GM18507 (cell line): ENCODE data around the gene CATSPER1.
"Not testable (repeated sequence)": the region's sequence is repeated elsewhere in the genome, so short reads cannot be mapped to it uniquely, and the experiment has no call there.

Experiments
- DNase-seq: peaks from one replicate; pipeline ENCODE4 v3.0.0; 2011; ENCODE audit warnings: low read depth; ENCODE audit not compliant: insufficient read length; ENCODE audit errors: extremely low spot score
- FAIRE-seq: peaks from 2 replicates; lab custom pipeline; 2011; peaks lifted over from hg19 to GRCh38; lab: Jason Lieb, UNC

CATSPER1 gene

DNA sequence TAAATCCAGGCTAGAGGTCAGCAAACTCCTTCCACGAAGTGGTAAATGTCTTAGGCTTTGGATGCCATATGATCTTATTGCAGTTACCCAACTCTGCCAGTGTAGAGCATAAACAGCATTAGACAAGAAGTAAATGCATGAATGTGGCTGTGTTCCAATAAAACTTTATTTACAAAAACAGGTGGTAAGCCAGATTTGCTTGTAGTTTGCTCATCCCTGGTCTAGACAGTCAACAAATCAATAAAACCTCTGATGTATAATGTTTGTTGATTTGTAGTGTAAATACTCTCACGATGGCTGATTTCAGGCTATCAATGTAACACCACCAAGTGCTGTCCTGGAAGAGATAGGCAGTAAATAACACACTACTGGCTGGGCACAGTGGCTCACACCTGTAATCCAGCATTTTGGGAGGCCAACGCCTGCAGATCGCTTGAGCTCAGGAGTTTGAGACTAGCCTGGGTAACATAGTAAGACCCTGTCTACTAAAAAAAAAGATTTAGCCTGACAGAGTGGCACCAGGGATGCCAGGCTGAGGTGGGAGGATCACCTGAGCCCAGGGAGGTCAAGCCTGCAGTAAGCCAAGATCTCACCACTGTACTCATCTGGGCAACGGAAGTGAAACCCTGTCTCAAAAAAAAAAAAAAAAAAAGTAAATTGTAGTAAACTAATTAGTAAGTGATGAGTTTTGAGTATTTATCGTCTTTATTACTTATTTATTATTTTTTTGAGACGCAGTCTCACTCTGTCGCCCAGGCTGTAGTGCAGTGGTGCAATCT lies 6.9 kb upstream of the CATSPER1 start:
- FAIRE-seq (no peak), DNase-seq (no peak)

DNA sequence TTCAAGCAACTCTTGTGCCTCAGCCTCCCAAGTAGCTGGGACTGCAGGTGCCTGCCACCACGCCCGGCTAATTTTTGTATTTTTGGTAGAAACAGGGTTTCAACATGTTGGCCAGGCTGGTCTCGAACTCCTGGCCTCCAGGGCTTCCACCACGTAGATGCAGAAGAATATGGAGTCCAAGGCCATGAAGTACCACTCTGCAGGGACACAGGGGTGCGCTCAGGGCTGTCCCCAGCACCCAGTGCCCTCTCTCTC lies 3.2 kb downstream of the CATSPER1 start:
- not testable (repeated sequence) for FAIRE-seq, DNase-seq

DNA sequence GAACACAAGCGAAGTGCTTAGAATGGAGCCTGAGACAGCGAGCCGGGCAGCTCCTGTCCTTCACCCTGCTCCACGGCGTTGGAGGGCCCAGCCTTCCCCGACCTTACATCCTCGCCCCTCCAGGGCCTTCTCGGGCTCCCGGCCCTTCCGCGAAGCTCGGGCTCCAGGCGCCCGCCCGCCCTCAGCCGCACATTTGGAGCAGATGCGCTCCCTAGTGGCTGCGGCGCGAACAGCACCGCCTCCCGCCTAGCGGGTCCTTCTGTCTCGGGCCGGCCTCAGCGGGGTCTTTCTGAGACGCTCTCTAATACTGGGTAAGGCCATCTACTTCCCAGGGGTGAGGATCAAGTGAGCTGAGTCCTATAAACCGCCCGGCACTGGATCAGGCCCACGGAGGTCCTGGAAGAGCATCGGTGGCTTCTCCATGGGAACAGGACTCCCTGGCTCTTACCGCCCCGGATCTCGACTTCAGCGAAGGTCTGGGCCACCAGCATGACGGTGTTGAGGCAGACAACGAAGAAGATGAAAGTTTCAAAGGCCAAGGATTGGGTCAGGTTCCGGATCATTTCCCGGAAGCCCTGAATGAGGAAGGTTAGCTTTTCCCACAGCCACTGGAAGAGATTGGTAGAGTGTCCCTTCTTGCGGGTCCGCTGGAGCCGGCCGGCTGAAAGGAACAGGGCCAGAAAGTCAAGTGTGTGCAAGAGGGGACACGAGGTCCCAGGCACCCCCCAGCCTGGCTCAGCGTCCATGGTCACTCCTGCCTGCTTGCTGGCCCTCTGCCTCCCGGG lies 3.7 kb downstream of the CATSPER1 start:
- FAIRE-seq (peak; percentile 59), DNase-seq (peak; percentile 74)

DNA sequence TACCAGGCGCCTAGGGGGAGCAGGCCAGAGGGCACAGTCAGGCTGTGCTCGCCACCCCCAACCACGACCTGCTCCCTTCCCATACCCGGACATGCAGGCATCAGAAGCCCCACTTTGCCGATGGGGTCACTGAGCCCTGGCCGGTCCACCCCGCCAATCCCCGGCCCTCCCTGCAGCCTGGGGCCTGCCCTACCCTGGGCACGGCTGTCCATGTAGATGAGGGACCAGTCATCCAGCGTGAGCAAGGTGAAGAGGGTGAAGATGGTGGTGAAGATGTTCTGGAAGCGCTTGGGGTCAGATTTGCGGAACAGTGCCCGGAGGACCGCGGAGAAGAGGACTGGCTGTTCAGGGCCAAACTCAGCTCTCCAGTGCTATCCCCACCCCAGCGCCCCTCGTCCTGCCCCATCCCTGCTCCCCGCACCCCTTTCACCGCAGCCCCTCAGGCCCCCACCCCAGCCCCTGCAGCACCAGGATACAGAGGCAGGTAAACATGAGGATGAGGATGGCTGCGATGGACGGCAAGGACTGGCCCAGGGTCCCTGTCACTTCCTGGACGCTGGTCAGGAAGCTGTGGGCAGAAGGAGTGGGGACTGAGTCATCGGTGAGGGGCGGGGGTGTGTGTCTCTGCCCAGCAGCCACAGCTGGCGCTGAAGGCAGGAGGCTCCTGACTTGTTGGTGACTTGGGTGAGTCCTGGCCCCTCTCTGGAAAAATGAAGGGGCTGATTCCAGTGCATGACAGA lies 5.5 kb downstream of the CATSPER1 start:
- no peak for DNase-seq

DNA sequence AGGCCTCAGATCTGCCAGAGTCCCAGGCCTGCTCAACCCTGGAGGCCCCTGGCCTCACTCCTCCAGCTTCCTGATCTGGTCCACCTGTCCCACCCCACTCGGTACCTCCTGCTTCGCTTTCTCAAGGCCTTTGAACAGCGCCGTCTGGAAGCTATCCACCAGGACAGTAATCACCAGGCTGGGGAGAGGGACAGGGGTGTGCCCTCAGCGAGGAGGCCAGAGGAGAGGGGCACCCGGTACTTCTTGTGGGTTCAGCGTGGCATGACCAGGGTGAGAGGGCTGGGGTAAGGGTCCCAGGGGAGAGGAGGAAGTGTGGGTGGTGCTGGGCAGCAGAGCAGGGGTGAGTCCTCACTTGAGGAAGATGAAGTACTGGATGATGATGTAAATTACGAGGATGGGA lies 6.1 kb downstream of the CATSPER1 start:
- DNase-seq (no peak), FAIRE-seq (no peak)

More for the DNA sequence above, 5.5 kb downstream of the CATSPER1 start:
- FAIRE-seq = no peak

DNA sequence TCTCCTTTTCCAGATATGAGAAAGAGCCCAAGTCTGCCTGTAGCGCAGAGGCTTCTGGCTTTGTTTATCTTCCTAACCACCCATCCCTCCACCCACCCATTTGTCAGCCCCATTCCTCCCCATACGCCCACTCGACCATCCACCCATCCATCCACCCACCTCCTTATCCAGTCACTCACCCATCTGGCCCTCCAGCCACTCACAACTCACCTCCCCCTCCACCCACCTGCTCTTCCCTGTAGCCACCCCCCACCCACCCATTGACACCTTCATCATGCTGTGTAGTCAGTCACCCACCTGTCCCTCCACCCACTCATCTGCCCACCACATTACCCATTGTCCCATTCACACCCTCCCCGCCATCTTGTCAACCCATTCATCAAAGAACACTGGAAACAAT lies 9.0 kb downstream of the CATSPER1 start:
- FAIRE-seq (no peak), DNase-seq (no peak)

DNA sequence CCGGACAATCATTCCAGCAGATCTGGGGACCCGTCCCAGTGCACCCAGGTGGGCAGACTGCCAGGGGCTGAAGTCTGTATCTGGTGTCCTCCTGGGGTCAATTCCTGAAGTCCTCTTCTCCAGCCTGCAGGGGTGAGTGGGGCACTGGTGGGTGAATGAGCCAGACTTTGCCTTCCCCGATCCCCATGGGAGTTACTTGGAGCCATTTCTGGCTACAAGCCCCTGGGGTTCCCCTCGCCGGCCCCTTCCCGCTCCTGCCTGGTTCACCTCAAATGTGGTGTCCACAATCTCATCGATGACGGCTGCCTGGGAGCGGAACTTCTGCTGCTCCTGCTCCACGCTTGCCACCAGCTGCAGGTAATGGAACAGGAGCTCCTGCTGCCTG lies 9.5 kb downstream of the CATSPER1 start:
- no peak for FAIRE-seq
- no peak for DNase-seq

DNA sequence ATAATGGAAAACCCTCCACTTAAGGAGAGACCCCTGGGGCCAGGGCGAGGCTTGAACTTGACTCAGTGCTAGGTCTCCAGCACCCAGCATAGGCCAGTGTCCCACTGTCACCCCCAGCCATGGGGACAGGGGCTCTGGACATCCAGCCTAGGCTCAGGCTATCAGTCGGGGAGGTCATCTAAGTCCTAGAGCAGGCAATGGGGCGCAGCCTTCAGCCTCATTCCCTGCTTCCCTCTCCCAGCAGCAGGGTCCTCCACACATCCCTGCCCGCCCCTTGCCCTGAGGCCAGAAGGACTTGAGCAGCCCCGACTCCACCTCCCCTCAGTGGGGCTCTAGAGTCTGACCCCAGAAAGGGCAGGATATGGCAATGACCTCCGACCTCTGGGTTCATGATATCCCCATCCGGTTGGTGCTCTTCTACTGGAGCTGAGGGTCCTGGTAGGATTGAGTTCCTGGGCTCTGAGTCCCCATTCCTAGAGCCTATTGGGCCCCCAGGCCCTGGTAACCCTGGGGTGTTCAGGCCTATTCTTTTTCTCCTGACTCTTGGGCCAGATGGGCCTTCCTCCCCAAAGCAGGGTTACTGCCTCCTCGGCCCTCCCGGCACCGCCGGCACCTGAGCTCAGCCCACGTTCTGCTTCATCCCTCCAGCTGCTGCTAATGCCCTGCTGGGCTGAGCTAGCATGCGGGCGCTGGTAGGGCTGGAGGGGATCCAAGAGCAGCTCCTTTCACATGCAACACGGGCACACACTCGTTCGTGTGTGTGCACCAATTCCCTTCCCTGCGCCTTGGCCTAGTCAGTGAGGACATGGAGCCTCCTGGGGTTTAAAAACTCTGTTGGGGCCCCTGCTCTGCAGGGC lies 10.1 kb downstream of the CATSPER1 start:
- no peak for FAIRE-seq
- no peak for DNase-seq

DNA sequence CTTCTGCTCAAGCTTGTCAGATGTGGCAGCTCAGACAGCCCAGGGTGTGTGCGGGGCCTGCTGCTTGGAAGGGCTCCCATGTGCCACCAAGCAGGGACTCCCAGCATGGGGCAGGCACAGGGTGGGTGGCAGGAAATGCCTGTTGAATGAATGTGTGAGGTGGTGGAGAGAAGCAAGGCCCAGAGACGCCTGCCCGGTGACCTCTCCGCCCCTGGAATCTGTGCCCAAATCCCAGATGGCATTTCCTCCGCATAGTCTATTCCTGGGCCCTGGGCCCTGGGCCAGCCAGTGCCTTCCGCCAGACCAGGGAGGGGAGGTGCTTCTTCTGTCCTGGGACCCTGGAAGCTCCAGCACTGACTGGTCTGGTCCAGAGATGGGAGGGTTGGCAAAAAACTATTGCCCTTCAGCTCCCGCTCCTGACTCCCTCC lies 10.8 kb downstream of the CATSPER1 start:
- no peak for DNase-seq
- FAIRE-seq = no peak

DNA sequence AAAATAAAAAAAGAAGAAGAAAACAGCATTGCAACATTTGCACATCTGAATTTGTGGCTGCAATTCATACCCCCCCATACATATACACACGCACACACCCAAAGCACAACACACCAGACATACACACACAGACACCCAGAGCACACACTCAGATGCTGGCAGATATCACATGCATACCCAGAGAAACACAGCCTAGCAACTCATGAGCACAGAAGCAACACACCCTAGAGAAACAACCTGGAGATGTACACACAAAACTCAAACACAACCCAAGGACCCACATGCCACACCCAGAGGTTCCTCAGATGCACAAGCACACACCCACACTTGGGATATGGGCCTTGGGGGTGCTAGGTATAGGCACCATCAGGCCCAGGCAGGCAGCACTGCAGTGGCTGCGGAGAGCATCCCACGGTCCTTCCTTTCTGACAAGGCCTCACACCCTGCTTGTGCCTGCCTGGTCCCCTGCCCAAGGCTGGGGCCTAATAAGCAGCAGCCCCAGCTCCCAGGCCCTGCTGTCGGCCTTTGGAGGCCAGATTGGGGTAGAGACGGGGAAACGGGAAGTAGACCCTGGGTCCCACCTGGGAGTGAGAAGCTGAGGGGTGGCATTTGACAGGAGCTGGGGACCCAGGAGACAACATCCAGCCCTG lies 11.3 kb downstream of the CATSPER1 start:
- FAIRE-seq = no peak

DNA sequence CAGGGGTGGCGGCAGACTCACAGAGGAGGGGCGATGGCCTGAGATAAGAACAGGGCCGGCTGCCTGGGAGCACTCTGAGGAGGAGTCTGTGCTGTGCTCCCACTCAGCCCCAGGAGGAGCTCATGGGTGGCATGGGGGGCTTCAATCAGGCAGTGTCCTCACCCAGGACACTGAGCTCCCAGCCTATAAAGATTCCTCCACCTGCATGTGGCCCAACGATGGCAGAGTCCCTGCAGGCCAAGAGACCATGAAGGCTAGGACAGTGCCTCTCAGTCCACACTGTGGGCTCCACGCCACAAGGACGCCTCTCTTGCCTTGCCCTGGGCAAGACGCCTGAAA lies 12.5 kb downstream of the CATSPER1 start:
- FAIRE-seq (no peak), DNase-seq (no peak)

More for the DNA sequence above, 11.3 kb downstream of the CATSPER1 start:
- DNase-seq = no peak

DNA sequence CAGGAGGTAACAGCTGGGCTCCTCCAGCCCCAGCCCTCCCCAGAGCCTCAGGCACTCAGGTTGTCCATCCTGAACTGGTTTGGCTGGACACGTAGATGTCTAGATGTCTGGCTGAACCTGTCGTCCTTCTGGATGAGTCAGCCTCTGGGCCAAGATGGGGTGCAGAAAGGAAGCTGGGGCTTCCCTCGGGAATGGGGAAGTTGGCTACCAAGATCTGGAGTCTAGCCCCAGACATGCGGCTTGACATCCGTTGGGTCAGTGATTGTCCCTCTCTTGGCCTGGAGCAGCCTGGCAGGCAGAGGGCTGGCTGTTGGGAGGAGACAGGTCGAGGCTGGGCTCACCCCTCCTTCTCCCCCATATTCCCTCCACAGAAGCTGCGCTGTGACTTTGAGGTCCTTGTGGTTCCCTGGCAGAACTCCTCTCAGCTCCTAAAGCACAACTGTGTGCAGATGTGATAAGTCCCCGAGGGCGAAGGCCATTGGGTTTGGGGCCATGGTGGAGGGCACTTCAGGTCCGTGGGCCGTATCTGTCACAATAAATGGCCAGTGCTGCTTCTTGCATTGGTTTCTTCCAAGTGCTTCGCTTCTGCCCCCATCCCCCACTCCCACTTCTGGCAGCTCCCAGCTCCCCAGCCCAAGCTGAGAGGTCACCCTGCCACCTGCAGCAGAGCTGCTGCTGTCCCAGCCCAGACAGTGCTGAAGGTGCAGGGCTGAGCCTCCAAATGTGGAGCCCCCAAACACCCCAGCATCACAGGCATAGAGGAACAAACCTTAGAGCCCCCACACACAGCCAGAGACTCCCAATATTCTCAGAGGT lies 13.1 kb downstream of the CATSPER1 start:
- DNase-seq (no peak), FAIRE-seq (no peak)

DNA sequence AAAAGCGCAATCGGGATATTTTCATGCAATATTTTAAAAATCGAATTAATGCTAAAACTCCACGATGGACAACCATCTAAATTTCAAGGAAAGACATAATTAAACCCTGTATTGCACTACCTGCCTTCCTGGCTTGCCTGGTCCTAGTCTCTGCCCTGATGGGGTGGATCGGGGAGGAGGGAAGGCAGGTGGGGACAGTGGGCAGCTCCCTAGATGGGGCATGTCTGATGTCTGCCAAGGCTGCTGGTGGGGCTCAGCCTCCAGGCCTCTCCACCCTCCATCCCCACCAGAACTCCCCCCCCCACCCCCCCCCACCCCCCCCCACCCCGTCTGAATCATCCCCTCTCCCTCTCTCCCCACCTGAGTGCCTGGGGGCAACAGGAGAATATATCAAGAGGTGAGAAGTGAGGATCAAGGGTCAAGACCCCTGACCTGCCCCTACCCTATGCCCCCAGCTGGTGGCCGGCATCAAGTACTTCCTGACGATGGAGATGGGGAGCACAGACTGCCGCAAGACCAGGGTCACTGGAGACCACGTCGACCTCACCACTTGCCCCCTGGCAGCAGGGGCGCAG lies 13.8 kb downstream of the CATSPER1 start:
- no peak for FAIRE-seq
- DNase-seq = no peak

DNA sequence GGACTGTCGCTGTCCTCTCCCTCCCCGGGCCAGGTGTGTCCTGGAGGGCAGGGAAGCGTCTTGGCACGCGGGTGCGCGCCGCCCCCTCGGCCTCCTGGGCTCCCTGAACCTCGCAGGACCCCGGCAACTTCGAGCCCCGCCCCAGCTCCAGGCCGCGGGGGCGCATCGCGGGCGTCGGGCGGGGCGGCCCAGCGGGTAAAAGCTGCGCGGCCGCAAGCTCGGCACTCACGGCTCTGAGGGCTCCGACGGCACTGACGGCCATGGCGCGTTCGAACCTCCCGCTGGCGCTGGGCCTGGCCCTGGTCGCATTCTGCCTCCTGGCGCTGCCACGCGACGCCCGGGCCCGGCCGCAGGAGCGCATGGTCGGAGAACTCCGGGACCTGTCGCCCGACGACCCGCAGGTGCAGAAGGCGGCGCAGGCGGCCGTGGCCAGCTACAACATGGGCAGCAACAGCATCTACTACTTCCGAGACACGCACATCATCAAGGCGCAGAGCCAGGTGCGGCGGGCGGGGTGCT lies 14.4 kb downstream of the CATSPER1 start, which contains the start of gene CST6:
TSS of gene CST6 (plus strand) at position 224 of the 519 bp plus-strand sequence. CDS start at position 261, 37 bp downstream.
- DNase-seq (no peak), FAIRE-seq (no peak)

DNA sequence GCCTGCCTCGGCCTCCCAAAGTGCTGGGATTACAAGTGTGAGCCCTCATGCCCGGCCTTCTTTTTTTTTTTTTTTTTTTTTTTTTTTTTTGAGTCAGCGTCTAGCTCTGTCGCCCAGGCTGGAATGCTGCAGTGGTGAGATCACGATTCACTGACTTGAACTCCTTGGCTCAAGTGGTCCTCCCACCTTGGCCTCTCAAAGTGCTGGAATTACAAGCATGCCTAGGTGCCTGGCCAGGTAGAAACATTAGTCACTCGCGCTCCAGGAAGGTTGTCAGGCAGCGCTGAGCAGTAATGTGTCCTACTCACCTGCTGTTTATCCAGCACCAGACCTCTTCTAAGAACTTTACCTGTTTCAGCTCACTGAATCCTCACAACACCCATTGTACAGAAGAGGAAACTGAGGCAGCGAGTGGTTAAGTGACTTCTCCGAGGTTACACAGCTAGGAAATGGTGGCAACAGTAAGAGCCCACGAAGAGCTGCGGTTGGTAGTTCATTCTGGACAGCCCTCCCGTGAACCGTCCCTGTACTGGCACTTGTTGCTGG lies 15.0 kb downstream of the CATSPER1 start:
- no peak for DNase-seq
- no peak for FAIRE-seq

DNA sequence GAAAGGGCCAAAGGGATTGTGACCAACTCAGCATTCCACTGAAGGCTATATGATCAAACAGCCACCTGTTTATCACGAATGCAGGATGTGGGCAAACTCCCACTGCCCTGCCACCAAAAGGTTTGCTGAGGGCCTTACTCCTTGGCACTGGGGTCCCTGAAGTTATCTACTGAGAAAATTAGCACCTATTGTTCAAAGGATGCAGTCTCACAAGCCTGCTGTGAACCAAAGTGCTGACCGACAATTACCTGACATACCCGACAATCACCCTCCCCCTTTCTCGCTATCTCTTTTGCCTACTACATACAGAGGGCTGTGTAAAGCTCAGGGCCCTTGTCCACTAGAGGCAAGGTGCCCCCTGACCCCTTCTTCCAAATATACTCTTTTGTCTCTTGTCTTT lies 16.2 kb downstream of the CATSPER1 start:
- not testable (repeated sequence) for FAIRE-seq, DNase-seq

DNA sequence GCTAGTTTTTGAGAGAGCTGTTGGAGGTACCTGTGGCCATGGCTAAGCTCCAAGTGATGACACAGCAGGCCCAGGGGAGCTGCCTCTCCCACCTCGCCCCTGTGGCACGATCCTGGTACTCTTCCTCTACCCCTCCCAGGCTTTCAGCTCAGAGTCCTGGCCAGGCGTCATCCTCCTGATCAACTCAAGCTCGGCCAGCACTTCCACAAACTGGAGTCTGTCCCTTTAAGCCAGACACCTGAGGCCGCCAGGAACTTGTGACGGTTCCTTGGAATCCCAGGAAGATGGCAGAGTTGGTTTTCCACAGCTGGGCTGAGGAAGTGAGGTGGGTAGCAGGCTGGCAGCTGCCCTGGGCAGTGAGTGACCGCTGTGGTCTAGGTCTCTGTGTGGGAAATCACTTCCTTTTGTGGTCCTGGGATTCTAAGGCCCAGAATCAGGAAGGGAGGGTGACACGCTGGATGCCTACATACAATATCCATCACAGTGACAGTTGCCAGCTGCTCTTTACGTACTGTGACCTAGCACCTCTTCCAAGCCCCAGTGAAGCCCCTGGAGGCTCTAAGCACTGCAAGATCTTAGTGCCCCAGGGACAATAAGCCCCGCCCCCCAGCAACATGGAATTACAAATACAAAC lies 17.7 kb downstream of the CATSPER1 start:
- no peak for DNase-seq
- no peak for FAIRE-seq
